Stromal cell of bone marrow (primary cell): ENCODE data around the gene STAG2.
A peak's percentile ranks its signal among the peaks of the same experiment; 100 is the strongest.
"Not testable (repeated sequence)": the region's sequence is repeated elsewhere in the genome, so short reads cannot be mapped to it uniquely, and the experiment has no call there.

ENCODE experiments used
- DNase-seq: peaks from one replicate; pipeline ENCODE4 v3.0.0-alpha.2; 2012; ENCODE audit warnings: low read depth

The STAG2 gene

DNA sequence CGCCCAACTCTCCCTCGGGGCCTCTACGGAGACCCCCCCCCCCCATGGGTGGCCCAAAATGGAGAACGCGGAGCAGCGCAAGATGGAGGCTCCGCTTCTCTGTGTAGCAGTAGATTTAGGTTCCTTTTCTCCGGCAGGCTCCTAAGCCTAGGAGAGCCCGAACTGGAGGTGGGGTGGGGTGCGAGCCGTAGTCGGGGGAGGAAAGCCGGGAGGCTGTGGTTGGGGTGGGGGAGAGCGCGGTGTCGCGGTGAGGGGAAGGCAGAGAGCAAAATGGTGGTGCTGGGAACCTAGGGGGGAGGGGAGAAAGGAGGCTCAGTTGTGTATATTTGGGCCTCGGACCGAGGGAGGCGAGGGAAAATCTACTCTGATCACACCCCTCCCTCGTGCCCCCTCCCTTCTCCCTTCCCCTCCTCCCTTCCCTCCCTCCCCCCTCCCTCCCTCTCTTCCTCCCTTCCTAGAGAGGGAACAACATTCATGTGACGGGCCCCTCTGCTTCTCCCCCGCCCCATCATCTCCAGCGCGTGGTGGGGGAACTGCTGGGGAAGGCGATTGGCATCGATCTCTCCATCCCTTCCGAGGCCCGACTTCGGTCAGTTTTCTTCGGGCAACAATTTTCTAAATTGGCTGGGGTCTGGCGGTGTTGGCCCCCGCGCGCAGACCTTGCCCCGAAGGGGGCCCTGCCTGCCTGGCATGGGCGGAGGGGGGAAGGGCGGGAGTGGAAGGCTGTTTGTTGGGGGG, at the start of gene STAG2:
STAG2 (plus strand) TSS at position 439 of the 738 bp plus-strand sequence. CDS start 60,922 bp downstream, outside the sequence.
- DNase-seq: peak; percentile 69

DNA sequence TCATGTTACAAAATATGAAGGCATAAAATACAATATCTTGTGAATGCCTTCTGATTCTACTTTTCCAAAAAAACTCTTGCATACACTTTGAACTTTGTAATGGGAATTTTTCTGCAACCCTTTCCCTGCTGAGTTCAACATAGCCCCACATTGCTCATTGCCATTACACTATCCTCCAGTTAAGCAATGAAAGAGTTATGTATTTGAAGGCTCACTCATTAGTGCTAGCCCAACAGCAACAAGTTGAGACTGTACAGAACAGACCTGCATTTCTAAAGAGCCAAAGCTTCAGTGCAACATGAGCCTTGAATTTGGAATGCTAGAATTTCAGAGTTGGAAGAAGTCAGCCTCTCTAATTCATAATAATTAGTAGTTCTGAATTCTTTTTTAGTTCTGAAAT, 44.4 kb upstream of the STAG2 start:
- DNase-seq: no peak

GRCh38 chrX:123918106-123918721, 43.3 kb upstream of the STAG2 start:
- DNase-seq: no peak

DNA sequence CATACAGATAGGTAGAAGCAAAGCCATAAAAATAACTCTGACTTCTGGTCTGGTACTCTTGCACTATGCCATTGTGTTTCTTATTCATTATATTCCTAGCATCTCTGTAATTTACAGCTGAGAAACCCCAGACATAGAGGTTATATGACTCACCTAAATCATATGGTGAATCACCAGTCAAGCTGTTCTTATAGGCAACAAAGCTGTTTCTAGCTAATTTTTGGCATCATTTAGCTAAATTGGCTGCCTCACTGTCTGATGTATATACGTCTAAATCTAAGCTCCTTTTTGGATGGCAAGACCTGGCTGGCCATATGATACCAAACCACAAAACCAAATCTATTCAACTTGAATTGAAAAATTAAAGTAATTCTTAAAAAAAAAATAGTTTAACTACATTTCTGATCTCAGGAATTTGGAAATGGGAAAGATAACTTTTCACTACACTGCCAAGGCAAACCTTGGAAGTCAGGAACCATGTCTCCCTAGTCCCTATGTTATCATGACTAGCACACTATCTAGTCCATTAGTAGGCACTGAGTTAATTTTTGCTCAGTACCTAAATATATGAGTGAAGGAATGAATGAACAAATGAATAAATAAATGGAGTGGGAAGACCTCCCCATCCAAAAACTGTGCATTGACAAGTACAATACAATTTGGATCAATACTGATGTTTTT, 41.3 kb upstream of the STAG2 start:
- peak; percentile 25 for DNase-seq

DNA sequence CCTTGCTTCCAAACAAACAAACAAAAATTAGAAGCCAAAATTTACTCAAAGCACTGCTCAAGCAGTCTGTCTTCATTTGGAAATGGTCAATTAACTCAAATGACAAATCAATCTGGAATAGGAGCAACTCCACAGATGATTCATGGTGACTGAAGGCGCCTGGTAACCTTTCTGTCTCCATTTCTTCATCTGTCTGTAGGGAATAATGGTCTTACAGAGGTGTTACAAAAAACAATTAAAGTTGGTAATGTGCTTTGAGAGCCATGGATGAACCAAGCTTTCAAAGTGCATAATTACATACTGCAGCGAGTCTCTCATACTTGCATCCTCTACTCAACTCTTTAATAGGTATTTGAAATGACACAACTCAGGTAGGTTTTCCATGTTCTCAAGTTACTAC, 38.3 kb upstream of the STAG2 start:
- no peak for DNase-seq

GRCh38 chrX:123924186-123924585, 37.3 kb upstream of the STAG2 start:
- DNase-seq: no peak

DNA sequence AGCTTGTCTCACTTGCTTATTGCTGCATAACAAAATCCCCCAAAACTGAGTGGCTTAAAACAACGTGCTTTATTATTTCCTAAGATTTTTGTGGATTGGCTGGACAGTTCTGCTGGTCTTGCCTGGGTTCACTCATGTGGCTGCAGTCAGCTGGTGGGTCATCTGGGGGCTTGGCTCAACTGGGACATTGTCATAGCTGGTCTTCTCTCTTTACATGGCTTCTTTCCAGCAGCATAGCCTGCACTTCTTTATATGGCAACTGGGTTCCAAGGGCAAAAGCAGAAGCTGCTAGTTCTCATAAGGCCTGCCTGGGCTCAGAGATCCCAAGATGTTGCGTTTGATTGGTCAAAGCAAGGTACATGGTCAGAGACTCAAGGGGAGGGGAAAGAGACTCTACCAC, 33.7 kb upstream of the STAG2 start:
- DNase-seq: no peak

DNA sequence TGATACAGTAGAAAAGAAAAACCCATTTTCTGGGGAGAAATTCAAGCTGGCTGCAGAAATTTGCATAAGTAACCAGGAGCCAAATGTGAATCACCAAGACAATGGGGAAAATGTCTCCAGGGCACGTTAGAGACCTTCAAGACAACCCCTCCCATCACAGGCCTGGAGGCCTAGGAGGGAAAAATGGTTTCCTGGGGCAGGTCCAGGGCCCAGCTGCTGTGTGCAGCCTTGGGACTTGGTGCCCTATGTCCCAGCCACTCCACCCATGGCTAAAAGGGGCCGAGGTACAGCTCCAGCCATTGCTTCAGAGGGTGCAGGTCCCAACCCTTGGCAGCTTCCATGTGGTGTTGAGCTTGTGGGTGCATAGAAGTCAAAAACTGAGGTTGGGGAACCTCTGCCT, 29.5 kb upstream of the STAG2 start:
- DNase-seq: not testable (repeated sequence)

DNA sequence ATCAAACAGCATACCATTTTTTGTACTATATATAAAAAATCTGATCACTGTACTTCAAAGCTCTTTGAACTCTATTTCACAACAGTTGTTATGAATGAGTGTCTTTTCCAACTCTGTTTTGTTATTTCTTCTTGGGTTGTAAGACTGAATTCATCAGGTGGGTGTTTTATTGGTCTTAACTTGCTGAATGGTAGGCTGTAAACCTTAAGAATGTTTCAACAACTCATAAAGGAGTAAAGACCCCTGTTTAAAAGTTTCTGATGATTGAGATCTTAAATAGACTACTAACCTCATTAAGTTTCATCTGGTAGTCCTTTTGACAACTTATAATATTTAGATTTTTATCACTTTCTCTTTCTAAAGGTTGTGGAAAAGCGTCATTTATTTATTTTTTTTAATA, 18.4 kb upstream of the STAG2 start:
- DNase-seq: no peak

- no peak for DNase-seq
These were observed 18.0 kb upstream of the STAG2 start for GRCh38 chrX:123943488-123943887.

DNA sequence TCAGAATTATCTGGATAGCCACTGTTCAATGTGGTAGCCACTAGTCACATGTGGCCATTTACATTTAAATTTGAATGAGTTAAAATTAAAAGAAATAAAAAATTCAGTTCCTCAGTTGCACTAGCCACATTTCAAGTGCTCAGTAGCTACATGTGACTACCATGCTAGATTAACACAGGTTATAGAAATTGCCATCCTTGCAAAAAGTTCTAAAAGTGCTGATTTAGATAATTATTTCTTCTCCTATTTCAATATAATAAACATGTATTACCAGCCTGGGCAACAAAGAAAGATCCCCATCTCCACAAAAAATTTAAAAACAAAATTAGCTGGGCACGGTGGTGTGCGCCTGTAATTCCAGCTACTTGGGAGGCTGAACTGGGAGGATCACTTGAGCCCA, 11.7 kb upstream of the STAG2 start:
- DNase-seq: no peak

- DNase-seq: no peak
These were observed 2.0 kb upstream of the STAG2 start for GRCh38 chrX:123959281-123960063.

DNA sequence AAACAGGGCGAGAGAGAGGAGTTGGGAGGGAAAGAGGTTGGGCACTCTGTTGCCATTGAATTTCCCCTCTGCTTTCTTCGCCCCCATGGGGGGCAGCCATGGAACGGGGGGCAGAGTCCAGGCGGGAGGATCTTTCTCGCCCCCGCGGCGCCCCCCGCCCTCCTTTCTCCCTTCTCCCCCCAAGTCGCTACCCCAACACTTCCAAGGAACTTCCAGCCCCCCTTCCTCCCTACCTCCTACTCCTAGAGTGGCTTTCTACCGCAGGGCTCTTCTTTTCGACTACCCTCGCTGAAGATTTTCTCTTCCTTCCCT, 594 bp upstream of the STAG2 start:
- no peak for DNase-seq

- DNase-seq: no peak
These were observed 531 bp downstream of the STAG2 start for GRCh38 chrX:123962006-123962467.

DNA sequence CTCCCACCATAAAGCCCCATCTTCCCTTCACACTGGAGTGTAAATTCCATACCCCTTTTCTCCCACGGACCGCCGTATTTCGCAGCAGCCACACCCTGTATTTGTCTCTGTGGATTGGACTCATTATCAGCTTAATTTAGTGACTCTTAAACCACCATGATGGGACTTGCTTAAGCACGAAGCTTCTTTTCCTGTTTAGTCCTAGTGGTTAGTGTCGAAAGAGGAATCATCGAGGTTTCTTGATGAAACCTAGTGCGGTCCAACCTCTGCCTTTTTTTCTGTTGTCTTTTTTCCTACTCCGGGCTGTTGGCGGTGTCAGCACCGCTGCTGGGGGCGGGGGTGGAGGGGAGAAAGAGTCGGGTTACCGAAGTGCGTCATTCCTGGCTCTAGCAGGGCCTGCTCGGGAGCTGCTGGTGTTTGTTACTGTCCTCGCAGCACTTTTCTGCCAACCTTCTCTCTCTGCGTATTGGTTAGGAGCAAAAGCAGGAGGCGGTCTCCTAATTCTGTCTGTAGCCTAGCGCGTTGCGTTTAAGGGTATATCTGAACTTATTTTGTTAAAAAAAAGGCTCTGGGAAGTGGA, 1.4 kb downstream of the STAG2 start:
- peak; percentile 91 for DNase-seq

GRCh38 chrX:123964156-123964834, 2.8 kb downstream of the STAG2 start:
- no peak for DNase-seq

DNA sequence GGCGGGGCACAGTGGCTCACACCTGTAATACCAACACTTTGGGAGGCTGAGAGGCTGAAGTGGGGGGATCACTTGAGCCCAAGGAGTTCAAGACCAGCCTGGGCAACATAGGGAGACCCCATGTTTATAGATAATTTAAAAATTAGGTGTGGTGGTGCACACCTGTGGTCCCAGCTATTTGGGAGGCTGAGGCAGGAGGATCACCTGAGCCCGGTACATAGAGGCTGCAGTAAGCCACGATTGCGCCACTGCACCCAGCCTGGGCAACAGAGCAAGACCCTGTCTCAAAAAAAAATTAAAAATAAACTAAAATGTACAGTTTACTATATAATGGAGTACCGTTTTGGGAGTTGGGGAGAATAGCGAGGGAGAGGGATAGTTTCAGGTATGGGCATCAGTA, 4.2 kb downstream of the STAG2 start:
- no peak for DNase-seq

DNA sequence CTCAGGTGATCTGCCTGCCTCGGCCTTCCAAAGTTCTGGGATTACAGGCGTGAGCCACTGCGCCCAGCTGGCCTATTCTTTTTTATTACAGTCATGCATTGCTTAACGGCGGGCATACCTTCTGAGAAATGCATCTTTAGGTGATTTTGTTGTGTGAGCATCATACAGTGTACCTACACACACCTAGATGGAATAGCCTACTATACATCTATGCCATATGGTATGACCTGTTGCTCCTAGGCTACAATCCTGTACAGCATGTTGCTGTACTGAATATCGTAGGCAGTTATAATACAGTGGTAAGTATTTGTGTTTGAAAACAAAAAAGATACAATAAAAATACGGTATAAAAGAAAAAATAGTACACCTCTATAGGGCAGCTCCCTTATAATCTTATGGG, 6.0 kb downstream of the STAG2 start:
- no peak for DNase-seq

- no peak for DNase-seq
These were observed 7.0 kb downstream of the STAG2 start for GRCh38 chrX:123968383-123969050.

GRCh38 chrX:123971982-123972381, 10.5 kb downstream of the STAG2 start:
- DNase-seq: no peak

DNA sequence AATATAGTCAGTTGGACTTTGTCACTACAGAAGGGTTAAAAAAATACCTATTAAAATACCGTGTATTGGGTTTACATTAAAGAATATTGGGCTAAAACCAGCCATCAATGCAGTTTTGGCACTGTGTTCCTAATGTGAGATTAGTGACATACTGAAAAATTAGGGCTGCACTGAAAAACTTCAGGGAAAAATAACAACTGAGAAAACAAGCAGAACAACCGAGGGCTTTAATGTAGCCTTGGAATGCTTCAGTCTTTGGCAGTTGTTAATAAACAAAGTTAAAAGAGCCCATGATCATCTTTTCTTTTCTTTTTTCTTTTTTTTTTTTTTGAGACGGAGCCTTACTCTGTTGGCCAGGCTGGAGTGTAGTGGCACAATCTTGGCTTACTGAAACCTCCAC, 12.4 kb downstream of the STAG2 start:
- DNase-seq: no peak
